PC-9 (cell line): ENCODE measurements around the gene HPCAL1. TPM values are rescaled to one million over a fixed set of nuclear protein-coding genes. Genes with fewer than 3 reads are reported as not detected.

Source experiments
- BruUV-seq: library from RNA; stranded (reverse); fragments of 400-500 nt; replicated peaks from 2 replicates; lab custom pipeline; 2021; lab: Mats Ljungman, UMichigan
- CTCF ChIA-PET: fragments of 300-600 bp; sonication (Branson Sonifier 250); formaldehyde crosslinking; loops from one replicate; lab custom pipeline; 2022; ENCODE audit warnings: antibody characterized with exemption; lab: Charles Lee
- POLR2A ChIA-PET: fragments of 300-600 bp; sonication (Branson Sonifier 250); formaldehyde crosslinking; loops from one replicate; lab custom pipeline; 2022; ENCODE audit warnings: antibody characterized with exemption; ENCODE audit not compliant: unreplicated experiment; lab: Charles Lee
- DNase-seq, 2 experiments: peaks; one replicate each; pipeline versions ENCODE4 v3.0.0 to v3.0.0-alpha.2; 2015 to 2022; ENCODE audit warnings: mixed read lengths in 1 of 2
- H2AFZ ChIP-seq: fragments of 200-600 bp; sonication (generic); 2 replicates; pipeline ENCODE4 v1.8.1; 2017; ENCODE audit warnings: antibody characterized with exemption
- H3F3A ChIP-seq: fragments of 200-600 bp; sonication (generic); 2 replicates; pipeline ENCODE4 v1.8.1; 2017; ENCODE audit warnings: antibody characterized with exemption, mild to moderate bottlenecking, low read depth; ENCODE audit not compliant: insufficient read depth
- H3K27ac ChIP-seq: fragments of 200-600 bp; sonication (generic); 2 replicates; pipeline ENCODE4 v1.6.1; 2016; ENCODE audit warnings: mixed run types
- H3K27me3 ChIP-seq: fragments of 200-600 bp; sonication (generic); 2 replicates; pipeline ENCODE4 v1.6.1; 2016; ENCODE audit warnings: low read depth, mixed run types; ENCODE audit not compliant: insufficient read depth
- H3K36me3 ChIP-seq: fragments of 200-600 bp; sonication (generic); 2 replicates; pipeline ENCODE4 v1.6.1; 2016; ENCODE audit warnings: low read depth, mixed run types
- H3K4me1 ChIP-seq: fragments of 200-600 bp; sonication (generic); replicated peaks from 2 replicates; pipeline ENCODE4 v1.6.1; 2016; ENCODE audit warnings: mixed run types; ENCODE audit not compliant: insufficient read depth
- H3K4me2 ChIP-seq: fragments of 200-600 bp; sonication (generic); 2 replicates; pipeline ENCODE4 v1.6.1; 2017; ENCODE audit warnings: mixed run types
- H3K4me3 ChIP-seq: fragments of 200-600 bp; sonication (generic); 2 replicates; pipeline ENCODE4 v1.6.1; 2016; ENCODE audit warnings: mixed run types
- H3K79me2 ChIP-seq: fragments of 200-600 bp; sonication (generic); 2 replicates; pipeline ENCODE4 v1.6.1; 2017; ENCODE audit warnings: low read depth, mixed run types
- H3K9me2 ChIP-seq: fragments of 200-600 bp; sonication (generic); 2 replicates; pipeline ENCODE4 v1.8.1; 2017; ENCODE audit warnings: mild to moderate bottlenecking; ENCODE audit not compliant: insufficient read depth
- H3K9me3 ChIP-seq: fragments of 200-600 bp; sonication (generic); 2 replicates; pipeline ENCODE4 v1.8.1; 2016; ENCODE audit warnings: low read depth; ENCODE audit not compliant: insufficient read depth
- H4K20me1 ChIP-seq: fragments of 200-600 bp; sonication (generic); 2 replicates; pipeline ENCODE4 v1.8.1; 2017; ENCODE audit not compliant: insufficient read depth
- CTCF ChIP-seq: fragments of 200-600 bp; sonication (generic); conservative IDR thresholded peaks from 2 replicates; pipeline ENCODE4 v1.6.1; 2017; ENCODE audit warnings: mixed run types, antibody characterized with exemption, mild to moderate bottlenecking, moderate library complexity
- EZH2 ChIP-seq: fragments of 200-600 bp; sonication (generic); IDR thresholded peaks from 2 replicates; pipeline ENCODE4 v1.8.0; 2017; ENCODE audit warnings: antibody characterized with exemption, low read depth
- intact Hi-C: fragments of 100-400 bp; cut with micrococcal nuclease; formaldehyde crosslinking; loops from one replicate; pipeline ENCODE4 v1.10.0; 2022; ENCODE audit not compliant: unreplicated experiment
- total RNA-seq: library from RNA; stranded (reverse); gene quantifications from 2 replicates; pipeline ENCODE4 v1.2.3, GENCODE V29; 2021

HPCAL1 gene
- total RNA-seq, 1 experiment from 2014 or later = 105 TPM

GRCh38 chr2:10398496-10398895 is 95.8 kb downstream of the HPCAL1 start:
- CTCF ChIA-PET = interaction anchor here (0.5 kb wide), 1 partner anchor 93 kb away, joined by 3 read pairs; no protein-coding TSS in a partner anchor
- intact Hi-C loops = no loop called here
- H3K27ac ChIP-seq = no peak overlapping the region
- H3K79me2 ChIP-seq = peaks cover 80% of the 10 kb centered on the region
- H2AFZ ChIP-seq = no peak overlapping the region
- H3K4me3 ChIP-seq = no peak overlapping the region
- BruUV-seq = no TSS peak
- POLR2A ChIA-PET = no interaction called here
- no peak for TF ChIP-seq CTCF
- TF ChIP-seq EZH2 = no peak
- peaks cover 30% of the 10 kb centered on the region for H4K20me1 ChIP-seq
- DNase-seq = no peak
- peaks cover 7% of the 10 kb centered on the region for H3K36me3 ChIP-seq
- no peak overlapping the region for H3K4me2 ChIP-seq
- peaks cover 38% of the 10 kb centered on the region for H3F3A ChIP-seq
- H3K27me3 ChIP-seq = no peaks in the 10 kb centered on the region
- H3K9me3 ChIP-seq = no peaks in the 10 kb centered on the region
- peaks cover 36% of the 10 kb centered on the region for H3K4me1 ChIP-seq
- no peaks in the 10 kb centered on the region for H3K9me2 ChIP-seq

- no peak for DNase-seq
- Histone ChIP-seq H3K79me2 (peaks cover 76% of the 10 kb centered on the region), H3K4me1 (peaks cover 37% of the 10 kb centered on the region), H2AFZ (no peak overlapping the region), H3K36me3 (peaks cover 7% of the 10 kb centered on the region), H3K9me2 (no peaks in the 10 kb centered on the region), H3K9me3 (no peaks in the 10 kb centered on the region), H4K20me1 (peaks cover 21% of the 10 kb centered on the region), H3K27ac (no peak overlapping the region), H3F3A (peaks cover 36% of the 10 kb centered on the region), H3K27me3 (no peaks in the 10 kb centered on the region), H3K4me2 (no peak overlapping the region), H3K4me3 (no peak overlapping the region)
- POLR2A ChIA-PET = no interaction called here
- CTCF ChIA-PET = no interaction called here
- intact Hi-C loops = no loop called here
- TF ChIP-seq CTCF = no peak
- no peak for TF ChIP-seq EZH2
- BruUV-seq = no TSS peak
Observed at GRCh38 chr2:10399358-10399757, 96.7 kb downstream of the HPCAL1 start.

- Histone ChIP-seq H3K36me3 (peaks cover 7% of the 10 kb centered on the region), H3K4me3 (no peak overlapping the region), H3K4me2 (no peak overlapping the region), H3K9me2 (no peaks in the 10 kb centered on the region), H3K79me2 (peaks cover 73% of the 10 kb centered on the region), H3K9me3 (no peaks in the 10 kb centered on the region), H2AFZ (no peak overlapping the region), H3K27ac (peak overlapping the region; percentile 36; the same call in 1 of the 2 replicates), H3K27me3 (no peaks in the 10 kb centered on the region), H3F3A (peaks cover 42% of the 10 kb centered on the region), H3K4me1 (peaks cover 43% of the 10 kb centered on the region), H4K20me1 (peaks cover 17% of the 10 kb centered on the region)
- TF ChIP-seq CTCF (no peak), EZH2 (no peak)
- intact Hi-C loops = loop anchor here (1.0 kb wide), 1 partner anchor 64 kb away; no protein-coding TSS in a partner anchor
- BruUV-seq = no TSS peak
- POLR2A ChIA-PET = no interaction called here
- no peak for DNase-seq
- CTCF ChIA-PET = no interaction called here
Observed at GRCh38 chr2:10400002-10400401, 97.3 kb downstream of the HPCAL1 start.
